Endothelial cell of umbilical vein (primary cell): ENCODE data around the gene TSPYL1. TPM values are rescaled to one million over a fixed set of nuclear protein-coding genes. Genes with fewer than 3 reads are reported as not detected.

Experiments
- BruUV-seq: library from RNA; stranded (reverse); fragments of 400-500 nt; replicated peaks from 2 replicates; lab custom pipeline; 2021; lab: Mats Ljungman, UMichigan
- CTCF ChIA-PET: fragments of 300-600, 350-600 bp; sonication (Branson Sonifier 250); formaldehyde crosslinking; loops from one replicate; lab custom pipeline; 2021; ENCODE audit warnings: antibody characterized with exemption, inconsistent platforms; lab: Charles Lee
- POLR2A ChIA-PET: fragments of 300-600, 350-600 bp; sonication (Branson Sonifier 250); formaldehyde crosslinking; loops from one replicate; lab custom pipeline; 2021; ENCODE audit warnings: antibody characterized with exemption, inconsistent platforms; lab: Charles Lee
- DNase-seq: peaks from one replicate; pipeline ENCODE4 v3.0.0-alpha.2; 2011; ENCODE audit warnings: low read depth, low spot score
- FAIRE-seq: peaks from 2 replicates; lab custom pipeline; 2011; peaks lifted over from hg19 to GRCh38; lab: Jason Lieb, UNC
- H2AFZ ChIP-seq: 2 replicates; pipeline ENCODE4 v1.6.0; 2012; ENCODE audit warnings: low read depth, low read length, control low read depth, inconsistent platforms
- H3K27ac ChIP-seq: 2 replicates; pipeline ENCODE4 v1.5.1; 2011; ENCODE audit warnings: low read depth, mild to moderate bottlenecking, control low read depth, low read length, moderate library complexity; ENCODE audit not compliant: insufficient read depth
- H3K27me3 ChIP-seq, 2 experiments: 2 replicates each; pipeline versions ENCODE4 v1.6.0 to v1.6.1; 2011; ENCODE audit warnings: low read length in 2 of 2, mixed read lengths in 1 of 2; ENCODE audit not compliant: control insufficient read depth in 2 of 2, insufficient read depth in 2 of 2
- H3K36me3 ChIP-seq, 2 experiments: 2 replicates in 1 of 2; 3 replicates in 1 of 2; pipeline ENCODE4 v1.5.1; 2011; ENCODE audit warnings: low read length in 2 of 2, mild to moderate bottlenecking in 1 of 2, moderate library complexity in 1 of 2; ENCODE audit not compliant: control insufficient read depth in 2 of 2, insufficient read depth in 2 of 2; ENCODE audit errors: extremely low read depth in 1 of 2
- H3K4me1 ChIP-seq: 3 replicates; pipeline ENCODE4 v1.5.1; 2011; ENCODE audit warnings: mild to moderate bottlenecking, low read length; ENCODE audit not compliant: control insufficient read depth, insufficient read depth; ENCODE audit errors: extremely low read depth
- H3K4me2 ChIP-seq: 2 replicates; pipeline ENCODE4 v1.6.1; 2011; ENCODE audit warnings: low read length, control low read depth, mixed read lengths; ENCODE audit not compliant: insufficient read depth
- H3K4me3 ChIP-seq, 3 experiments: fragments of 200-600 bp in 1 of 3; sonication (generic), shearing (Covaris generic) in 1 of 3; replicated peaks in 1 of 3; 2 replicates each; pipeline ENCODE4 v1.5.1; 2011 to 2016; ENCODE audit warnings: control low read depth in 3 of 3, low read length in 3 of 3, mild to moderate bottlenecking in 2 of 3, inconsistent platforms in 1 of 3, low read depth in 1 of 3, moderate library complexity in 1 of 3; ENCODE audit not compliant: insufficient read depth in 1 of 3
- H3K79me2 ChIP-seq: 2 replicates; pipeline ENCODE4 v1.6.0; 2012; ENCODE audit warnings: low read length, inconsistent platforms; ENCODE audit not compliant: control insufficient read depth, insufficient read depth
- H3K9ac ChIP-seq: replicated peaks from 2 replicates; pipeline ENCODE3; 2011; ENCODE audit warnings: low read length, control low read depth; ENCODE audit not compliant: insufficient read depth; ENCODE audit errors: extremely low read depth
- H3K9me1 ChIP-seq: replicated peaks from 3 replicates; pipeline ENCODE4 v1.6.0; 2011; ENCODE audit warnings: mild to moderate bottlenecking, low read length; ENCODE audit not compliant: control insufficient read depth, insufficient read depth; ENCODE audit errors: extremely low read depth
- H3K9me3 ChIP-seq: replicated peaks from 2 replicates; pipeline ENCODE4 v1.5.1; 2012; ENCODE audit warnings: low read length, inconsistent platforms; ENCODE audit not compliant: control insufficient read depth, insufficient read depth
- H4K20me1 ChIP-seq: replicated peaks from 2 replicates; pipeline ENCODE3; 2011; ENCODE audit warnings: mild to moderate bottlenecking, low read length; ENCODE audit not compliant: control insufficient read depth, insufficient read depth; ENCODE audit errors: extremely low read depth
- EZH2 ChIP-seq: IDR thresholded peaks from 2 replicates; pipeline ENCODE4 v1.6.1; 2012; ENCODE audit warnings: borderline replicate concordance, low read depth, mild to moderate bottlenecking, moderate library complexity, low read length, inconsistent platforms; ENCODE audit not compliant: severe bottlenecking
- FOS ChIP-seq: IDR thresholded peaks from 2 replicates; pipeline ENCODE4 v1.6.1; 2011; ENCODE audit warnings: mild to moderate bottlenecking, low read length, moderate library complexity, borderline replicate concordance; ENCODE audit not compliant: insufficient read depth
- GATA2 ChIP-seq: IDR thresholded peaks from 2 replicates; pipeline ENCODE4 v1.7.0; 2011; ENCODE audit warnings: low read depth, mild to moderate bottlenecking, moderate library complexity, mixed read lengths, low read length; ENCODE audit not compliant: insufficient read length, insufficient read depth
- JUN ChIP-seq: IDR thresholded peaks from 2 replicates; pipeline ENCODE4 v1.6.1; 2011; ENCODE audit warnings: borderline replicate concordance, low read depth; ENCODE audit not compliant: insufficient read length, insufficient read depth
- MAX ChIP-seq: IDR thresholded peaks from 2 replicates; pipeline ENCODE4 v1.6.1; 2011; ENCODE audit not compliant: insufficient read depth, insufficient read length
- MYC ChIP-seq: IDR thresholded peaks from one replicate; pipeline ENCODE4 v1.6.1; 2011; ENCODE audit warnings: mild to moderate bottlenecking, low read depth, low read length
- POLR2A ChIP-seq: IDR thresholded peaks from 2 replicates; pipeline ENCODE4 v1.6.1; 2012; ENCODE audit warnings: low read depth, mild to moderate bottlenecking, control low read depth, low read length
- POLR2AphosphoS5 ChIP-seq: IDR thresholded peaks from 2 replicates; pipeline ENCODE4 v1.6.1; 2012; ENCODE audit warnings: low read depth, mild to moderate bottlenecking, control low read depth, low read length, moderate library complexity; ENCODE audit not compliant: insufficient read depth
- dilution Hi-C: fragments of 300-500 bp; cut with MboI; formaldehyde crosslinking; loops from one replicate; pipeline ENCODE4 v1.15.0; 2019; ENCODE audit warnings: low sequenced_read_pairs; ENCODE audit not compliant: extremely low pct_ligation_motif_present
- intact Hi-C: fragments of 100-400 bp; cut with micrococcal nuclease; formaldehyde crosslinking; loops from one replicate; pipeline ENCODE4 v1.10.0; 2022
- polyA plus RNA-seq, 4 experiments: library from polyadenylated mRNA; depleted of rRNA in 3 of 4; stranded (reverse) in 3 of 4; unstranded in 1 of 4; fragments of >200 nt; gene quantifications; 2 replicates each; pipeline versions ENCODE4 v1.2.1 to v1.2.3, GENCODE V29; 2011 to 2012; ENCODE audit warnings: missing spikeins in 1 of 4
- total RNA-seq: library from RNA; stranded (reverse); gene quantifications from 2 replicates; pipeline ENCODE4 v1.2.3, GENCODE V29; 2021
- TF ChIP-seq, protein P1 (sequence below), 2 donors: IDR thresholded peaks; 1 replicate in 1 of 2; 2 replicates in 1 of 2; pipeline ENCODE4 v1.5.1; 2011; ENCODE audit warnings: low read length in 2 of 2, mild to moderate bottlenecking in 2 of 2, moderate library complexity in 2 of 2, control low read depth in 1 of 2, inconsistent platforms in 1 of 2, low read depth in 1 of 2; ENCODE audit not compliant: insufficient read depth in 1 of 2; ENCODE audit errors: extremely low read depth in 1 of 2

TSPYL1 gene
- total and polyA plus RNA-seq, 2 donors (not counting 3 experiments of a cell fraction or from before 2014, with no cell fraction given), result 32.1 to 54.5 TPM

DNA sequence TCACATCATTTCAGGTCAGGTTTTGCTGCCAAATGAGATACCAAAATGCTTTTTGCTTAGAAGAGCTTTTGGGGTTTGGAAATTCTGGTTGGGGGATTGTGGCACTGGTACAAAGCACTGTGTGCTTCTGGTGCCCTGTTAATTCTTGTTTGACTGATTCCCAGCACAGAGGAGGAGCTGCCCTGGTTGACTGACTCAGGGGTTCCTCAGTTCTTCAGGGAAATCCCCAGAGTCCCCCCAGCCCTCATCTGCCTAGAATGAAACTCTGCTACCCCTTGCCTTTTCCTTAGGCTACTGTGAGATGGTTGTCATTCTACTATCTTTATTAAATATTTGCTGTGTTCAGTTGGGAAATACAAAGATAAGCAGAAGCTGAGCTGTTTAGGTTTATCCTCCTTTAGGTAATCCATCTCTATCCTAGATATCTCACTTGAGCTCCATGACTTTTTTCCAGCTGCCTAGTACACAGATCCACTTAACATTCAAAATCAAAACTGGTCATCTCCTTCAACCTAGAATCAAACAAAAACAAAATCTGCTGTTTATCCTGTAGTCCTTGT is 24.9 kb upstream of the TSPYL1 start:
- Histone ChIP-seq H3K4me1 (no peaks in the 10 kb centered on the region), H4K20me1 (no peaks in the 10 kb centered on the region), H3K4me2 (no peak overlapping the region), H3K36me3 (no peaks in the 10 kb centered on the region), H3K9me3 (no peaks in the 10 kb centered on the region), H3K9me1 (no peaks in the 10 kb centered on the region), H3K27ac (no peak overlapping the region), H3K9ac (no peak overlapping the region), H3K27me3 (no peaks in the 10 kb centered on the region), H3K79me2 (no peaks in the 10 kb centered on the region), H3K4me3 (no peak overlapping the region), H2AFZ (no peak overlapping the region)
- ChIA-PET POLR2A (no interaction called here), CTCF (interaction anchor here (1.3 to 2.3 kb wide), 2 partner anchors 9 to 17 kb away, joined by 4 to 5 read pairs; no protein-coding TSS in a partner anchor)
- DNase-seq (no peak), FAIRE-seq (no peak)
- TF ChIP-seq POLR2AphosphoS5 (no peak), FOS (no peak), POLR2A (no peak), GATA2 (no peak), MAX (no peak), JUN (no peak), MYC (no peak), EZH2 (no peak)
- TF ChIP-seq, protein P1, sequence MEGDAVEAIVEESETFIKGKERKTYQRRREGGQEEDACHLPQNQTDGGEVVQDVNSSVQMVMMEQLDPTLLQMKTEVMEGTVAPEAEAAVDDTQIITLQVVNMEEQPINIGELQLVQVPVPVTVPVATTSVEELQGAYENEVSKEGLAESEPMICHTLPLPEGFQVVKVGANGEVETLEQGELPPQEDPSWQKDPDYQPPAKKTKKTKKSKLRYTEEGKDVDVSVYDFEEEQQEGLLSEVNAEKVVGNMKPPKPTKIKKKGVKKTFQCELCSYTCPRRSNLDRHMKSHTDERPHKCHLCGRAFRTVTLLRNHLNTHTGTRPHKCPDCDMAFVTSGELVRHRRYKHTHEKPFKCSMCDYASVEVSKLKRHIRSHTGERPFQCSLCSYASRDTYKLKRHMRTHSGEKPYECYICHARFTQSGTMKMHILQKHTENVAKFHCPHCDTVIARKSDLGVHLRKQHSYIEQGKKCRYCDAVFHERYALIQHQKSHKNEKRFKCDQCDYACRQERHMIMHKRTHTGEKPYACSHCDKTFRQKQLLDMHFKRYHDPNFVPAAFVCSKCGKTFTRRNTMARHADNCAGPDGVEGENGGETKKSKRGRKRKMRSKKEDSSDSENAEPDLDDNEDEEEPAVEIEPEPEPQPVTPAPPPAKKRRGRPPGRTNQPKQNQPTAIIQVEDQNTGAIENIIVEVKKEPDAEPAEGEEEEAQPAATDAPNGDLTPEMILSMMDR (IDR thresholded peaks at IDR 0.05; ENCODE audit: extremely low read depth in 1 of 2, insufficient read depth in 1 of 2, low read depth in 1 of 2, low read length in 2 of 2), result no peak
- intact Hi-C loops (no loop called here), dilution Hi-C loops (no loop called here)
- no TSS peak for BruUV-seq
